RWPE1 (cell line): ENCODE results near the gene EMILIN2.
A peak's percentile ranks its signal among the peaks of the same experiment; 100 is the strongest.

Source experiments
- CTCF ChIA-PET: fragments of 350-600 bp; sonication (Branson Sonifier 250); formaldehyde crosslinking; extraction: SDS; loops from one replicate; lab custom pipeline; 2021; lab: Yijun Ruan, JAX
- POLR2A ChIA-PET: fragments of 400-600 bp; formaldehyde crosslinking; extraction: SDS; loops from one replicate; lab custom pipeline; 2020; ENCODE audit warnings: antibody characterized with exemption; ENCODE audit not compliant: low non-redundant PET; lab: Yijun Ruan, JAX
- DNase-seq: peaks from one replicate; pipeline ENCODE4 v3.0.0; 2012; ENCODE audit warnings: low spot score
- H3K27ac ChIP-seq: fragments of 450-650 bp; 2 replicates; pipeline ENCODE4 v1.5.1; 2017
- CTCF ChIP-seq: fragments of 450-650 bp; conservative IDR thresholded peaks from 2 replicates; pipeline ENCODE4 v1.5.1; 2017; ENCODE audit warnings: low read depth, mild to moderate bottlenecking

Gene EMILIN2

GRCh38 chr18:2903006-2903405, 56.2 kb downstream of the EMILIN2 start:
- H3K27ac ChIP-seq: no peak overlapping the region
- peak; percentile 66 for DNase-seq
- TF ChIP-seq CTCF: no peak
- ChIA-PET POLR2A (no interaction called here), CTCF (no interaction called here)

GRCh38 chr18:2905854-2906703, 59.3 kb downstream of the EMILIN2 start:
- DNase-seq: peak; percentile 42
- ChIA-PET CTCF (interaction anchor here (0.7 kb wide), 3 partner anchors 13 to 827 kb away, joined by 3 to 5 read pairs (median 3); no protein-coding TSS in a partner anchor), POLR2A (interaction anchor here (0.6 kb wide), 1 partner anchor 1144 kb away, joined by 5 read pairs; no protein-coding TSS in a partner anchor)
- no peak for TF ChIP-seq CTCF
- peak overlapping the region; percentile 64 for H3K27ac ChIP-seq

GRCh38 chr18:2906704-2907549, 60.1 kb downstream of the EMILIN2 start:
- ChIA-PET CTCF (no interaction called here), POLR2A (no interaction called here)
- peak overlapping the region; percentile 64 for H3K27ac ChIP-seq
- peak; percentile 40; the same call in 1 of the 2 replicates for TF ChIP-seq CTCF
- DNase-seq: peak; percentile 62

GRCh38 chr18:2907550-2908135, 60.8 kb downstream of the EMILIN2 start:
- CTCF ChIA-PET: interaction anchor here (0.6 kb wide), 1 partner anchor 101 kb away, joined by 4 read pairs; no protein-coding TSS in a partner anchor
- H3K27ac ChIP-seq: peak overlapping the region; percentile 64
- POLR2A ChIA-PET: no interaction called here
- DNase-seq: no peak
- TF ChIP-seq CTCF: no peak

GRCh38 chr18:2908166-2908945, 61.5 kb downstream of the EMILIN2 start:
- TF ChIP-seq CTCF: no peak
- ChIA-PET CTCF (interaction anchor here (0.6 kb wide), 1 partner anchor 100 kb away, joined by 4 read pairs; no protein-coding TSS in a partner anchor), POLR2A (no interaction called here)
- 0 out of 2 replicates have a peak overlapping the region, but pooled peaks have one; percentile 16 for H3K27ac ChIP-seq
- no peak for DNase-seq
